IPS DF 6.9 (cell line): ENCODE data around the gene OR6A2.

ENCODE experiments used
- DNase-seq: peaks from one replicate; pipeline ENCODE4 v3.0.0-alpha.2; 2013; ENCODE audit warnings: low read depth, low spot score
- H3K27ac ChIP-seq: one replicate; pipeline ENCODE4 v1.5.1; 2013; ENCODE audit warnings: low read length, control low read depth
- H3K27me3 ChIP-seq: 2 replicates; pipeline ENCODE4 v1.6.1; 2013; ENCODE audit warnings: mild to moderate bottlenecking, low read length; ENCODE audit not compliant: control insufficient read depth, insufficient read depth
- H3K36me3 ChIP-seq: 2 replicates; pipeline ENCODE4 v1.6.1; 2013; ENCODE audit warnings: low read length; ENCODE audit not compliant: control insufficient read depth, insufficient read depth
- H3K4me1 ChIP-seq: 2 replicates; pipeline ENCODE4 v1.6.1; 2013; ENCODE audit warnings: low read length; ENCODE audit not compliant: control insufficient read depth, insufficient read depth
- H3K4me3 ChIP-seq: 2 replicates; pipeline ENCODE4 v1.5.1; 2013; ENCODE audit warnings: mild to moderate bottlenecking, low read length
- H3K9me3 ChIP-seq: 2 replicates; pipeline ENCODE4 v1.6.1; 2013; ENCODE audit warnings: low read length, inconsistent platforms; ENCODE audit not compliant: control insufficient read depth, insufficient read depth
- WGBS: extraction: QIAGEN DNeasy Blood & Tissue Kit; methylation state at CpG from one replicate; pipeline ENCODE4 v1.1.7; 2013; ENCODE audit warnings: mixed read lengths, missing lambda C conversion rate; ENCODE audit not compliant: insufficient read length, insufficient coverage; 5-methylcytosine and 5-hydroxymethylcytosine counted together

The OR6A2 gene

GRCh38 chr11:6799402-6799801 is at the start of gene OR6A2:
Gene OR6A2, minus strand, starts transcription at chr11:6799689. Its CDS starts 3,981 bp downstream, at chr11:6795708.
- H3K27ac ChIP-seq = no peak within 1 kb of the TSS
- H3K4me3 ChIP-seq = no peak within 1 kb of the TSS
- no peaks in the 10 kb centered on the region for H3K27me3 ChIP-seq
- DNase-seq = no peak
- no CpG with 5 or more reads among the region's 1 CpG for WGBS
- H3K9me3 ChIP-seq = no peaks in the 10 kb centered on the region
- H3K4me1 ChIP-seq = no peaks in the 10 kb centered on the region
- no peaks in the 10 kb centered on the region for H3K36me3 ChIP-seq

- Histone ChIP-seq H3K36me3 (no peaks in the 10 kb centered on the region), H3K4me3 (no peak within 1 kb of the TSS), H3K9me3 (no peaks in the 10 kb centered on the region), H3K27me3 (no peaks in the 10 kb centered on the region), H3K27ac (no peak within 1 kb of the TSS), H3K4me1 (peaks cover 3% of the 10 kb centered on the region)
- DNase-seq = no peak
- 100% methylated on average over 1 of the region's 3 CpGs for WGBS
Observed at GRCh38 chr11:6845383-6845782, 45.9 kb upstream of the OR6A2 start, which contains the start of gene OR10A5. Gene OR10A5, plus strand, starts transcription at chr11:6845683. Its CDS starts 0 bp downstream, at chr11:6845683.

GRCh38 chr11:6844356-6844755 is 44.9 kb upstream of the OR6A2 start:
- H3K9me3 ChIP-seq = no peaks in the 10 kb centered on the region

GRCh38 chr11:6843670-6844069 is 44.2 kb upstream of the OR6A2 start:
- no peaks in the 10 kb centered on the region for H3K36me3 ChIP-seq
- WGBS = no CpG with 5 or more reads among the region's 2 CpGs
- no peak overlapping the region for H3K27ac ChIP-seq
- no peaks in the 10 kb centered on the region for H3K27me3 ChIP-seq
- peaks cover 3% of the 10 kb centered on the region for H3K4me1 ChIP-seq
- H3K4me3 ChIP-seq = no peak overlapping the region
- no peak for DNase-seq
- H3K9me3 ChIP-seq = no peaks in the 10 kb centered on the region

More at GRCh38 chr11:6844356-6844755, 44.9 kb upstream of the OR6A2 start:
- no peaks in the 10 kb centered on the region for H3K27me3 ChIP-seq
- WGBS = no CpG with 5 or more reads among the region's 5 CpGs
- no peak for DNase-seq
- H3K27ac ChIP-seq = no peak overlapping the region
- H3K4me3 ChIP-seq = no peak overlapping the region
- H3K4me1 ChIP-seq = peaks cover 3% of the 10 kb centered on the region
- no peaks in the 10 kb centered on the region for H3K36me3 ChIP-seq

- Histone ChIP-seq H3K9me3 (no peaks in the 10 kb centered on the region), H3K4me3 (no peak overlapping the region), H3K36me3 (no peaks in the 10 kb centered on the region), H3K27me3 (no peaks in the 10 kb centered on the region), H3K4me1 (no peaks in the 10 kb centered on the region), H3K27ac (no peak overlapping the region)
- DNase-seq = no peak
Observed at GRCh38 chr11:6841694-6842093, 42.2 kb upstream of the OR6A2 start.

- Histone ChIP-seq H3K4me3 (no peak overlapping the region), H3K27ac (no peak overlapping the region), H3K4me1 (no peaks in the 10 kb centered on the region), H3K36me3 (no peaks in the 10 kb centered on the region), H3K27me3 (no peaks in the 10 kb centered on the region), H3K9me3 (no peaks in the 10 kb centered on the region)
- no peak for DNase-seq
- no CpG with 5 or more reads among the region's 1 CpG for WGBS
Observed at GRCh38 chr11:6834021-6834420, 34.5 kb upstream of the OR6A2 start.

- H3K9me3 ChIP-seq = no peaks in the 10 kb centered on the region
- H3K4me1 ChIP-seq = no peaks in the 10 kb centered on the region
- no peak overlapping the region for H3K27ac ChIP-seq
- no peak for DNase-seq
- H3K4me3 ChIP-seq = no peak overlapping the region
- no peaks in the 10 kb centered on the region for H3K36me3 ChIP-seq
- no peaks in the 10 kb centered on the region for H3K27me3 ChIP-seq
- no CpG with 5 or more reads among the region's 6 CpGs for WGBS
Observed at GRCh38 chr11:6833356-6833755, 33.9 kb upstream of the OR6A2 start.

- Histone ChIP-seq H3K27me3 (no peaks in the 10 kb centered on the region), H3K36me3 (no peaks in the 10 kb centered on the region), H3K4me1 (no peaks in the 10 kb centered on the region), H3K4me3 (no peak overlapping the region), H3K9me3 (no peaks in the 10 kb centered on the region), H3K27ac (no peak overlapping the region)
- no peak for DNase-seq
- whole genome bisulfite sequencing = no CpG with 5 or more reads among the region's 1 CpG
Observed at GRCh38 chr11:6828103-6828502, 28.6 kb upstream of the OR6A2 start.

- H3K36me3 ChIP-seq = no peaks in the 10 kb centered on the region
- H3K4me3 ChIP-seq = no peak overlapping the region
- no peaks in the 10 kb centered on the region for H3K9me3 ChIP-seq
- no peaks in the 10 kb centered on the region for H3K4me1 ChIP-seq
- H3K27ac ChIP-seq = no peak overlapping the region
- no peak for DNase-seq
- no CpG with 5 or more reads among the region's 7 CpGs for WGBS
- H3K27me3 ChIP-seq = no peaks in the 10 kb centered on the region
Observed at GRCh38 chr11:6825231-6825744, 25.8 kb upstream of the OR6A2 start.

- H3K4me3 ChIP-seq = no peak overlapping the region
- H3K27ac ChIP-seq = no peak overlapping the region
- no peak for DNase-seq
- H3K4me1 ChIP-seq = no peaks in the 10 kb centered on the region
- H3K9me3 ChIP-seq = no peaks in the 10 kb centered on the region
- no peaks in the 10 kb centered on the region for H3K36me3 ChIP-seq
- H3K27me3 ChIP-seq = no peaks in the 10 kb centered on the region
- WGBS = no CpG with 5 or more reads among the region's 5 CpGs
Observed at GRCh38 chr11:6824136-6824823, 24.8 kb upstream of the OR6A2 start.

- DNase-seq = no peak
- Histone ChIP-seq H3K27ac (no peak overlapping the region), H3K9me3 (0 out of 2 replicates have a peak, but pooled peaks cover 1% of the 10 kb centered on the region), H3K4me1 (no peaks in the 10 kb centered on the region; the same call in 1 of the 2 replicates), H3K27me3 (no peaks in the 10 kb centered on the region), H3K4me3 (no peak overlapping the region), H3K36me3 (no peaks in the 10 kb centered on the region; the same call in 1 of the 2 replicates)
- WGBS = no CpG with 5 or more reads among the region's 5 CpGs
Observed at GRCh38 chr11:6818967-6819366, 19.5 kb upstream of the OR6A2 start.
